Activated naive CD4-positive, alpha-beta T cell treated with anti-CD3 and anti-CD28 coated beads, Interleukin-2, amount 50 U/mL, for 24 hours (primary cell): ENCODE data around the gene GAL3ST1.
"Not testable (repeated sequence)": the region's sequence is repeated elsewhere in the genome, so short reads cannot be mapped to it uniquely, and the experiment has no call there.

Experiments
- H3K27ac Mint-ChIP-seq: one replicate; pipeline ENCODE4 v1.8.0; 2021; ENCODE audit warnings: mild to moderate bottlenecking, mixed read lengths
- H3K27me3 Mint-ChIP-seq: one replicate; pipeline ENCODE4 v1.8.0; 2021; ENCODE audit warnings: mixed read lengths
- H3K36me3 Mint-ChIP-seq: one replicate; pipeline ENCODE4 v1.8.0; 2021; ENCODE audit warnings: mixed read lengths
- H3K4me1 Mint-ChIP-seq: one replicate; pipeline ENCODE4 v1.8.0; 2021; ENCODE audit warnings: mixed read lengths
- H3K4me3 Mint-ChIP-seq: one replicate; pipeline ENCODE4 v1.8.0; 2021; ENCODE audit warnings: mild to moderate bottlenecking, mixed read lengths
- H3K9me3 Mint-ChIP-seq: one replicate; pipeline ENCODE4 v1.8.0; 2021; ENCODE audit warnings: mixed read lengths

The GAL3ST1 gene

DNA sequence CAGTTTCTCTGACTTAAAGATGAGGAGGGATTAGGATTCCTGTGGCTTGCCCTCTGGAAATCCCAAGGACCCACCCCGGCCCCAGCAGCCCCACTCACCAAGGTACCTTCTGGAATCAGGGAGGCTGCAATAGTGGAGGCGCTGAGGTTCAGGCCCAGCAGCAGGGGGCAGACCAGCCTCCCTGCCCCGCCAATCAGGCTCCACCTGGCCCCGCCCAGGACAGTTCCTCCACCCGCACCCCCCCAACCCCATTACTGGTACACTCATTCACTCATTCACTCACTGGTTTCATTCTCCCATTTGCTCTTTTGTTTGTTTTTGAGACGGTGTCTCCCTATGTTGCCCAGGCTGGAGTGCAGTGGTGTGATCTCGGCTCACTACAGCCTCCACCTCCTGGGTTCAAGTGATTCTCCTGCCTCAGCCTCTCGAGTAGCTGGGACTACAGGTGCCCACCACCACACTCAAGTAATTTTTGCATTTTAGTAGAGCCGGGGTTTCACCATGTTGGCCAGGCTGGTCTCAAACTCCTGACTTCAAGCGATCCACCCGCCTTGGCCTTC lies 13.7 kb downstream of the GAL3ST1 start:
- not testable (repeated sequence) for H3K4me3 Mint-ChIP-seq, H3K27ac Mint-ChIP-seq, H3K9me3 Mint-ChIP-seq, H3K36me3 Mint-ChIP-seq, H3K4me1 Mint-ChIP-seq, H3K27me3 Mint-ChIP-seq

GRCh38 chr22:30559889-30560288 lies 14.6 kb downstream of the GAL3ST1 start:
- Mint-ChIP-seq H3K9me3 (no peaks in the 10 kb centered on the region), H3K4me3 (no peak overlapping the region), H3K27ac (no peak overlapping the region), H3K4me1 (no peaks in the 10 kb centered on the region), H3K27me3 (no peaks in the 10 kb centered on the region), H3K36me3 (no peaks in the 10 kb centered on the region)

- Mint-ChIP-seq H3K9me3 (no peaks in the 10 kb centered on the region), H3K36me3 (no peaks in the 10 kb centered on the region), H3K27me3 (no peaks in the 10 kb centered on the region), H3K4me1 (no peaks in the 10 kb centered on the region), H3K4me3 (no peak overlapping the region), H3K27ac (no peak overlapping the region)
Measured at GRCh38 chr22:30557243-30557642, 17.2 kb downstream of the GAL3ST1 start.

DNA sequence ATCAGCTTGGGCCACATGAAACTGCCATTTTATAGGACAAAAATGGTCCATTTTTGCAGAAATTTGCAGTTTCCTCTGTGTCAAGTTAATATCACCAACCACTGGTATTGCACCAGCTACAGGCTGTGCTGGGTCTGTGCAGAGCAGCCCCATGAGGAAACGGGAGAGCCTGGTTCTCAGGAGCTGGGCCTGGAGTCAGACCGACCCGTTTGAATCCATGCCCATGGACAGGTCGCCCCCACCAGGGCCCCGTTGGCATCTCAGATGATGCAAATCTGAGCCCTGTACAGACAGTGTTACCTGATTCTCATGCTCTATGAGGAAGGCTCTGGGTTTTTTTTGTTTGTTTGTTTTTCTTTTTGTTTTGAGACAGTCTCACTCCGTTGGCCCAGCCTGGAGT lies 18.1 kb downstream of the GAL3ST1 start:
- Mint-ChIP-seq H3K36me3 (no peaks in the 10 kb centered on the region), H3K27ac (no peak overlapping the region), H3K27me3 (no peaks in the 10 kb centered on the region), H3K9me3 (no peaks in the 10 kb centered on the region), H3K4me3 (no peak overlapping the region), H3K4me1 (no peaks in the 10 kb centered on the region)

- Mint-ChIP-seq H3K27ac (no peak overlapping the region), H3K9me3 (no peaks in the 10 kb centered on the region), H3K4me3 (no peak overlapping the region), H3K4me1 (no peaks in the 10 kb centered on the region), H3K36me3 (no peaks in the 10 kb centered on the region), H3K27me3 (no peaks in the 10 kb centered on the region)
Measured at GRCh38 chr22:30555282-30556210, 18.9 kb downstream of the GAL3ST1 start.

- Mint-ChIP-seq H3K27ac (no peak overlapping the region), H3K36me3 (no peaks in the 10 kb centered on the region), H3K27me3 (no peaks in the 10 kb centered on the region), H3K9me3 (no peaks in the 10 kb centered on the region), H3K4me3 (no peak overlapping the region), H3K4me1 (no peaks in the 10 kb centered on the region)
Measured at GRCh38 chr22:30553971-30554370, 20.5 kb downstream of the GAL3ST1 start.

DNA sequence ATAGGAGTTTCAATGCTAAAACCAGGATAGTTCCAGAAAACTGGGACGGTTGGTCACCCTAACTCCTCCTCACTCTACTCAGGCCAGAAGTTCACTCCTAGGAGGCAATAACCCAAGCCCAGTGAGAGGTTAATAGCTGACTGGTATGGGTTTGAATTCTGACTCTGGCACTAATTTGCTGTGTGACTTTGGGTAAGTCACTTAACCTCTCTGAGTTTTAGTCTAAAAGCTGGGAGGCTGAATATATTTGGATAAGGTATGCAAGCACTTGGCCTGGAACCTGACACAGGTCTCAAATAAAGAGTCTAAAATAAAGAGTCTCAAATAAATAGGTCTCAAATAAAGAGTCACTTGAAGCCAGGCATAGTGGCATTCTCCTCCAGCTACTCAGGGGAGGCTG lies 21.7 kb downstream of the GAL3ST1 start:
- Mint-ChIP-seq H3K27ac (no peak overlapping the region), H3K4me3 (no peak overlapping the region), H3K4me1 (no peaks in the 10 kb centered on the region), H3K9me3 (no peaks in the 10 kb centered on the region), H3K27me3 (no peaks in the 10 kb centered on the region), H3K36me3 (no peaks in the 10 kb centered on the region)

- H3K27me3 Mint-ChIP-seq, H3K9me3 Mint-ChIP-seq, H3K36me3 Mint-ChIP-seq, H3K4me3 Mint-ChIP-seq, H3K27ac Mint-ChIP-seq, H3K4me1 Mint-ChIP-seq: not testable (repeated sequence)
Measured at GRCh38 chr22:30551813-30552212, 22.7 kb downstream of the GAL3ST1 start.

DNA sequence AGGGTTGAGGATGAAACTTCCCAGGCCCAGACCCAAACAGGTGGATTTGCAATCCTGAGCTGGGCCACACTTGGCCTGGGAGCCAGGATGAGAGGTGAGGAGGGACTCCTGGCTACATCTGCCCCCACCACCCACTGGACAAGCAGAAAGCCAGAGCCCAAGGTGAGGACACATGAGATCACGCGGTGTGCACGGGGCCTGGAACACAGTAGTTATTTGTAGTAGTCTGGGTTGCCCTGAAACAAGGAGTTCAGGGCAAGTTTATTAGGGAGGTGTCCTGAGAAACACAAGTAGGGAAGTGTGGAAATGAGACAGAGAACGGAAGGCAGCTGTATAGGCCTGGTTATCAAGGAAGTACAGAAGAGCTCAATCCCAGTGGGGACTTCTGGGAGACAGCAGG lies 27.3 kb downstream of the GAL3ST1 start:
- H3K4me3 Mint-ChIP-seq: no peak overlapping the region
- H3K4me1 Mint-ChIP-seq: peaks cover 4% of the 10 kb centered on the region
- H3K36me3 Mint-ChIP-seq: no peaks in the 10 kb centered on the region
- H3K27me3 Mint-ChIP-seq: peaks cover 13% of the 10 kb centered on the region
- H3K9me3 Mint-ChIP-seq: no peaks in the 10 kb centered on the region
- H3K27ac Mint-ChIP-seq: no peak overlapping the region

DNA sequence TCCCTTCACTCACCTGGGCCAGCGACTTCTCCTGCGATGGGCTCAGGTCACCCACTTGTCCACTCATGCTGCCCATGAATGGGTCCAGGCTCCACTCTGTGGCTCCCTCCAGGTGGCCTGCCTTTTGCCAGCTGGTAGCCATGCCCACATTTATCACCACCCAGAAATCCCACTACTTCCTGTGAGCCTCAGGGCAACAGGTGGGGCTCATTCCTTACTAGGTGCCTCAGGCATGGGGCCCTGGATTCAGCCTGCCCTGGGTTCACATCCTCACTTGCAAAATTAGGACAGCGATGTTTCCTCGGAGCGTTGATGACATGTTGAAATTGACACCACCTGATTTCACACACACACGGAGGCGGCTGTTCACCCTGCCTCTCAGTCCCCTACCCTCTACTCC lies 27.8 kb downstream of the GAL3ST1 start, which contains the start of gene SEC14L6:
Gene SEC14L6 (minus strand): TSS at position 126 of the 400 bp plus-strand sequence. CDS start 59 bp downstream, at position 67.
- Mint-ChIP-seq H3K27ac (no peak within 1 kb of the TSS), H3K4me3 (no peak within 1 kb of the TSS), H3K4me1 (peaks cover 4% of the 10 kb centered on the region), H3K9me3 (no peaks in the 10 kb centered on the region), H3K27me3 (peaks cover 14% of the 10 kb centered on the region), H3K36me3 (no peaks in the 10 kb centered on the region)

DNA sequence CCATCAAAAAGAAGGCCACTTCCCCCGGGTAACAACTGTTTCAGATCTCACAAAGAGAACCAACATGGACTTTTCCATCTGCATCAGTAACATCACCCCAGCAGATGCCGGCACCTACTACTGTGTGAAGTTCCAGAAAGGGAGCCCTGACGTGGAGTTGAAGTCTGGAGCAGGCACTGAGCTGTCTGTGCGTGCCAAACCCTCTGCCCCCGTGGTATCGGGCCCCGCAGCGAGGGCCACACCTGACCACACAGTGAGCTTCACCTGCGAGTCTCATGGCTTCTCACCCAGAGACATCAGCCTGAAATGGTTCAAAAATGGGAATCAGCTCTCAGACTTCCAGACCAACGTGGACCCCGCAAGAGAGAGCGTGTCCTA lies 31.7 kb downstream of the GAL3ST1 start:
- H3K4me3 Mint-ChIP-seq: peak overlapping the region; percentile 55
- H3K9me3 Mint-ChIP-seq: no peaks in the 10 kb centered on the region
- no peak overlapping the region for H3K27ac Mint-ChIP-seq
- peaks cover 22% of the 10 kb centered on the region for H3K27me3 Mint-ChIP-seq
- H3K4me1 Mint-ChIP-seq: peaks cover 4% of the 10 kb centered on the region
- H3K36me3 Mint-ChIP-seq: no peaks in the 10 kb centered on the region

- Mint-ChIP-seq H3K27me3 (peaks cover 22% of the 10 kb centered on the region), H3K36me3 (no peaks in the 10 kb centered on the region), H3K4me1 (peaks cover 4% of the 10 kb centered on the region), H3K4me3 (no peak overlapping the region), H3K27ac (no peak overlapping the region), H3K9me3 (no peaks in the 10 kb centered on the region)
Measured at GRCh38 chr22:30541961-30542810, 32.3 kb downstream of the GAL3ST1 start.

- H3K27me3 Mint-ChIP-seq: peaks cover 22% of the 10 kb centered on the region
Measured at GRCh38 chr22:30541511-30541910, 33.0 kb downstream of the GAL3ST1 start.

DNA sequence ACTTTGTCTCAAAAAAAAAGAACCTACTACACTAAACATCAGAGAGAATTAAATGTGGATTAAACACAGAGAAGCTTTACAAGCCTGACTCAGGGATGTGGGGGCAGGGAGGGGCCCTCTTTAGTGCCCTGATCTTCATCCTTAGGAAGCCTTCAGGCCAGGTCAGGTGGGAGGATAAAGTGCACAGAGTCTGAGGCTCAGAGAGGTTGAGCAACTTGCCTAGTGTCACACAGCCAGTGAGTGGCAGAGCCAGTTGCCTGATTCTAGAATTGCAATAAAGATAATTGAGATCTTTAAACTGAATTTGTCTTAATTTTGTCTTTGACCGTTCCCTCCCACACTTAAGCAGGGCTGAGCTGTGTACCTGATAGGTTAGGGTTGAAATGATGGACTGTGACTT lies 35.1 kb downstream of the GAL3ST1 start:
- Mint-ChIP-seq H3K27ac (no peak overlapping the region), H3K9me3 (no peaks in the 10 kb centered on the region), H3K4me1 (peaks cover 4% of the 10 kb centered on the region), H3K36me3 (no peaks in the 10 kb centered on the region), H3K27me3 (peaks cover 20% of the 10 kb centered on the region), H3K4me3 (no peak overlapping the region)

More at GRCh38 chr22:30541511-30541910, 33.0 kb downstream of the GAL3ST1 start:
- H3K9me3 Mint-ChIP-seq, H3K4me1 Mint-ChIP-seq, H3K36me3 Mint-ChIP-seq, H3K4me3 Mint-ChIP-seq, H3K27ac Mint-ChIP-seq: not testable (repeated sequence)

GRCh38 chr22:30538280-30538679 lies 36.2 kb downstream of the GAL3ST1 start:
- no peaks in the 10 kb centered on the region for H3K36me3 Mint-ChIP-seq
- no peak overlapping the region for H3K4me3 Mint-ChIP-seq
- peaks cover 15% of the 10 kb centered on the region for H3K27me3 Mint-ChIP-seq
- H3K27ac Mint-ChIP-seq: no peak overlapping the region
- H3K4me1 Mint-ChIP-seq: peaks cover 4% of the 10 kb centered on the region
- no peaks in the 10 kb centered on the region for H3K9me3 Mint-ChIP-seq
